GM23338 (cell line): Measurements from ENCODE around the gene CASTOR1. TPM values are rescaled to one million over a fixed set of nuclear protein-coding genes. Genes with fewer than 3 reads are reported as not detected.

Experiments used
- ATAC-seq: fragments of 200-7000 bp; cut with Tn5 transposase; 3 replicates; pipeline ENCODE4 v1.9.1; 2020
- DNase-seq: peaks from one replicate; pipeline ENCODE4 v3.0.0-alpha.2; 2015; ENCODE audit warnings: low spot score
- H2AFZ ChIP-seq: fragments of 200-600 bp; sonication (generic); 2 replicates; pipeline ENCODE4 v1.8.0; 2016; ENCODE audit warnings: antibody characterized with exemption, mild to moderate bottlenecking, moderate library complexity
- H3F3A ChIP-seq: fragments of 200-600 bp; sonication (generic); replicated peaks from 2 replicates; pipeline ENCODE4 v1.8.0; 2017; ENCODE audit warnings: antibody characterized with exemption, mixed run types, low read depth
- H3K27ac ChIP-seq: fragments of 200-600 bp; sonication (generic); 2 replicates; pipeline ENCODE4 v1.6.1; 2016; ENCODE audit warnings: low read depth
- H3K27me3 ChIP-seq: fragments of 200-600 bp; sonication (generic); 2 replicates; pipeline ENCODE4 v1.8.0; 2016; ENCODE audit warnings: mild to moderate bottlenecking, mixed run types, moderate library complexity; ENCODE audit not compliant: insufficient read depth
- H3K36me3 ChIP-seq: fragments of 200-600 bp; sonication (generic); 2 replicates; pipeline ENCODE4 v1.8.0; 2016; ENCODE audit warnings: mild to moderate bottlenecking; ENCODE audit not compliant: insufficient read depth
- H3K4me1 ChIP-seq: fragments of 200-600 bp; sonication (generic); 2 replicates; pipeline ENCODE4 v1.8.0; 2016; ENCODE audit warnings: mild to moderate bottlenecking, moderate library complexity; ENCODE audit not compliant: insufficient read depth
- H3K4me2 ChIP-seq: fragments of 200-600 bp; sonication (generic); 2 replicates; pipeline ENCODE4 v1.7.1; 2017; ENCODE audit warnings: mixed run types
- H3K4me3 ChIP-seq: fragments of 200-600 bp; sonication (generic); 2 replicates; pipeline ENCODE4 v1.6.1; 2016; ENCODE audit warnings: mixed run types
- H3K79me2 ChIP-seq: fragments of 200-600 bp; sonication (generic); replicated peaks from 2 replicates; pipeline ENCODE4 v1.8.0; 2017; ENCODE audit warnings: mild to moderate bottlenecking; ENCODE audit not compliant: insufficient read depth
- H3K9me2 ChIP-seq: fragments of 200-600 bp; sonication (generic); 2 replicates; pipeline ENCODE4 v1.8.0; 2017; ENCODE audit not compliant: insufficient read depth
- H4K20me1 ChIP-seq: fragments of 200-600 bp; sonication (generic); replicated peaks from 2 replicates; pipeline ENCODE4 v1.8.0; 2017; ENCODE audit warnings: mild to moderate bottlenecking; ENCODE audit not compliant: insufficient read depth
- H3K27ac Mint-ChIP-seq: 2 replicates; pipeline ENCODE4 v1.8.0; 2020; ENCODE audit warnings: inconsistent platforms, mild to moderate bottlenecking, moderate library complexity, mixed read lengths
- H3K27me3 Mint-ChIP-seq: 3 replicates; pipeline ENCODE4 v1.8.0; 2022; ENCODE audit warnings: low read depth, mild to moderate bottlenecking, moderate library complexity, mixed read lengths, inconsistent platforms; ENCODE audit not compliant: insufficient read depth, poor library complexity
- H3K36me3 Mint-ChIP-seq: 3 replicates; pipeline ENCODE4 v1.8.0; 2021; ENCODE audit warnings: low read depth, mild to moderate bottlenecking, inconsistent platforms, moderate library complexity, mixed read lengths
- H3K4me1 Mint-ChIP-seq: 3 replicates; pipeline ENCODE4 v1.8.0; 2020; ENCODE audit warnings: mild to moderate bottlenecking, inconsistent platforms, mixed read lengths
- H3K4me3 Mint-ChIP-seq: 3 replicates; pipeline ENCODE4 v1.8.0; 2021; ENCODE audit warnings: moderate library complexity, mild to moderate bottlenecking, inconsistent platforms, mixed read lengths
- H3K9me3 Mint-ChIP-seq: 3 replicates; pipeline ENCODE4 v1.8.0; 2020; ENCODE audit warnings: moderate library complexity, mild to moderate bottlenecking, inconsistent platforms, mixed read lengths
- CREB1 ChIP-seq: fragments of 250-450 bp; sonication (Bioruptor Pico); IDR thresholded peaks from 2 replicates; pipeline ENCODE4 v1.5.0; 2020; ENCODE audit warnings: low read depth, mild to moderate bottlenecking, moderate library complexity
- POLR2AphosphoS5 ChIP-seq: IDR thresholded peaks from 2 replicates; pipeline ENCODE4 v1.6.1; 2016; ENCODE audit warnings: antibody characterized with exemption, low read depth
- REST ChIP-seq: IDR thresholded peaks from one replicate; pipeline ENCODE4 v1.6.1; 2018; ENCODE audit warnings: antibody characterized with exemption; ENCODE audit not compliant: unreplicated experiment
- STAT1 ChIP-seq: IDR thresholded peaks from one replicate; pipeline ENCODE4 v1.6.1; 2016; ENCODE audit warnings: antibody characterized with exemption; ENCODE audit not compliant: unreplicated experiment
- ZNF114 ChIP-seq: fragments of 250-450 bp; sonication (Bioruptor Pico); IDR thresholded peaks from 2 replicates; pipeline ENCODE4 v1.5.0; 2020; ENCODE audit warnings: mild to moderate bottlenecking, moderate library complexity
- ZNF331 ChIP-seq: fragments of 250-450 bp; sonication (Bioruptor Pico); IDR thresholded peaks from 2 replicates; pipeline ENCODE4 v1.5.0; 2020; ENCODE audit warnings: low read depth, mild to moderate bottlenecking, moderate library complexity
- ZNF462 ChIP-seq: fragments of 250-450 bp; sonication (Bioruptor Pico); IDR thresholded peaks from 2 replicates; pipeline ENCODE4 v1.5.0; 2020; ENCODE audit warnings: mild to moderate bottlenecking, moderate library complexity
- polyA plus RNA-seq: library from polyadenylated mRNA; unstranded; fragments of >200 nt; fragmentation: Nextera tagmentation; extraction: Ambion mirVana; gene quantifications from 2 replicates; pipeline ENCODE4 v1.2.1, GENCODE V29; 2016
- total RNA-seq: library from RNA; depleted of rRNA; stranded (reverse); fragments of >200 nt; shearing (Covaris generic); gene quantifications from 2 replicates; pipeline ENCODE4 v1.2.3, GENCODE V29; 2014

CASTOR1 gene
- total and polyA plus RNA-seq, 2 experiments from 2014 or later: 11.3 to 23.2 TPM

- no peak for TF ChIP-seq ZNF462 (CRISPR knock-in tag)
Observed at GRCh38 chr22:30254314-30254713, 35.0 kb downstream of the CASTOR1 start (continued).

GRCh38 chr22:30253205-30253852 is 36.0 kb downstream of the CASTOR1 start:
- H3K4me2 ChIP-seq: no peak overlapping the region
- no peak for DNase-seq
- TF ChIP-seq POLR2AphosphoS5 (no peak), ZNF114 (CRISPR knock-in tag) (no peak), ZNF331 (CRISPR knock-in tag) (no peak), REST (no peak), STAT1 (no peak), CREB1 (CRISPR knock-in tag) (no peak)

More at GRCh38 chr22:30253205-30253852, 36.0 kb downstream of the CASTOR1 start:
- Mint-ChIP-seq H3K4me3 (no peak overlapping the region; the same call in 2 of the 3 replicates), H3K27ac (no peak overlapping the region), H3K9me3 (no peaks in the 10 kb centered on the region), H3K36me3 (no peaks in the 10 kb centered on the region; the same call in 2 of the 3 replicates), H3K27me3 (peaks cover 16% of the 10 kb centered on the region), H3K4me1 (peaks cover 40% of the 10 kb centered on the region)
- H3K4me3 ChIP-seq: no peak overlapping the region
- H3K27me3 ChIP-seq: no peaks in the 10 kb centered on the region
- no peaks in the 10 kb centered on the region for H3F3A ChIP-seq
- ATAC-seq: no peak
- H3K4me1 ChIP-seq: peaks cover 23% of the 10 kb centered on the region
- H2AFZ ChIP-seq: no peak overlapping the region
- H3K79me2 ChIP-seq: no peaks in the 10 kb centered on the region
- H3K27ac ChIP-seq: no peak overlapping the region
- H3K36me3 ChIP-seq: no peaks in the 10 kb centered on the region
- no peaks in the 10 kb centered on the region for H4K20me1 ChIP-seq
- no peaks in the 10 kb centered on the region for H3K9me2 ChIP-seq
